Measurements from ENCODE around the gene PEPD.

DNA sequence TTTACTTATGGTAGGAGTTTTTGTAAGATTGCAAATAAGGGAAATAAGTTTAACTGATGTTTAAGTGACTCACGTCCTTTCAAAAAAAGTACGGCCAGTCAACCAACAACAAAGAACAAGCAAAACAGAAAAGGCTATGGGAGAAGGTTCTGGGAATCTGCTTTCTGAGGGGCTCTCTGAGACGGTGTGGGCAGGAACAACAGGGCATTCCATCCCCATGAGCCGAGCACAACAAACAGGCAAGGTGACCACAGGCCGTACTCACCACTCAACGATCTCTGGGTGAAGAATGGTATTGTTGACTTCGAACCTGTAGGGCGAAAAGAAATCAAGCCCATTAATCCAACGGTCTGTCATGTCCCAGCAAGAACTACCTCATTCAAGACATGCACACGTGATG lies 43.8 kb downstream of the PEPD start:
- TF ChIP-seq NFRKB (IDR thresholded peaks at IDR 0.05) (no peak), ARNT (IDR thresholded peaks at IDR 0.05) (no peak), ELF4 (IDR thresholded peaks at IDR 0.05) (no peak), FOXA1 (IDR thresholded peaks at IDR 0.05) (no peak), PKNOX1 (IDR thresholded peaks at IDR 0.05) (no peak)

All from HEK293T (cell line).